ENCODE results near the gene VAMP5.

- TF ChIP-seq EP300 (IDR thresholded peaks at IDR 0.05) (no peak), CTCF (IDR thresholded peaks at IDR 0.05) (no peak), POLR2A (IDR thresholded peaks at IDR 0.05) (no peak)
Measured at GRCh38 chr2:85547859-85548607, 36.2 kb upstream of the VAMP5 start.
